Neural cell (in vitro differentiated cells): Measurements from ENCODE around the gene RNASE11.

Experiments
- EP300 ChIP-seq: fragments of 450-650 bp; conservative IDR thresholded peaks from 2 replicates; pipeline ENCODE4 v1.6.1; 2014; ENCODE audit warnings: antibody characterized with exemption, mild to moderate bottlenecking, moderate library complexity; ENCODE audit not compliant: poor library complexity, severe bottlenecking
- EZH2 ChIP-seq: fragments of 200-600, 300-800 bp; shearing (Covaris generic), sonication (generic); IDR thresholded peaks from 2 replicates; pipeline ENCODE4 v1.6.1; 2014; ENCODE audit warnings: antibody characterized with exemption, low read length, borderline replicate concordance, mild to moderate bottlenecking; ENCODE audit not compliant: insufficient read depth, poor library complexity, severe bottlenecking
- MXI1 ChIP-seq: fragments of 450-650 bp; conservative IDR thresholded peaks from 2 replicates; pipeline ENCODE4 v1.6.1; 2014; ENCODE audit warnings: antibody characterized with exemption, mild to moderate bottlenecking; ENCODE audit not compliant: poor library complexity, severe bottlenecking
- POLR2AphosphoS5 ChIP-seq: IDR thresholded peaks from 2 replicates; pipeline ENCODE4 v1.6.1; 2012
- RAD21 ChIP-seq: fragments of 450-650 bp; conservative IDR thresholded peaks from 2 replicates; pipeline ENCODE4 v1.6.1; 2014; ENCODE audit warnings: antibody characterized with exemption, mild to moderate bottlenecking, moderate library complexity
- REST ChIP-seq: IDR thresholded peaks from 2 replicates; pipeline ENCODE4 v1.6.1; 2012; ENCODE audit warnings: borderline replicate concordance
- SMC3 ChIP-seq: fragments of 450-650 bp; conservative IDR thresholded peaks from 2 replicates; pipeline ENCODE4 v1.6.1; 2014; ENCODE audit warnings: antibody characterized with exemption, mild to moderate bottlenecking, moderate library complexity; ENCODE audit not compliant: poor library complexity
- TAF1 ChIP-seq: IDR thresholded peaks from 2 replicates; pipeline ENCODE4 v1.6.1; 2012; ENCODE audit warnings: low read depth
- TF ChIP-seq, protein P1 (sequence below): fragments of 450-650 bp; IDR thresholded peaks from 2 replicates; pipeline ENCODE4 v1.5.1; 2014; ENCODE audit warnings: antibody characterized with exemption, mild to moderate bottlenecking, moderate library complexity; ENCODE audit not compliant: poor library complexity, severe bottlenecking

GRCh38 chr14:20620798-20621478, 33.1 kb upstream of the RNASE11 start:
- TF ChIP-seq, protein P1, sequence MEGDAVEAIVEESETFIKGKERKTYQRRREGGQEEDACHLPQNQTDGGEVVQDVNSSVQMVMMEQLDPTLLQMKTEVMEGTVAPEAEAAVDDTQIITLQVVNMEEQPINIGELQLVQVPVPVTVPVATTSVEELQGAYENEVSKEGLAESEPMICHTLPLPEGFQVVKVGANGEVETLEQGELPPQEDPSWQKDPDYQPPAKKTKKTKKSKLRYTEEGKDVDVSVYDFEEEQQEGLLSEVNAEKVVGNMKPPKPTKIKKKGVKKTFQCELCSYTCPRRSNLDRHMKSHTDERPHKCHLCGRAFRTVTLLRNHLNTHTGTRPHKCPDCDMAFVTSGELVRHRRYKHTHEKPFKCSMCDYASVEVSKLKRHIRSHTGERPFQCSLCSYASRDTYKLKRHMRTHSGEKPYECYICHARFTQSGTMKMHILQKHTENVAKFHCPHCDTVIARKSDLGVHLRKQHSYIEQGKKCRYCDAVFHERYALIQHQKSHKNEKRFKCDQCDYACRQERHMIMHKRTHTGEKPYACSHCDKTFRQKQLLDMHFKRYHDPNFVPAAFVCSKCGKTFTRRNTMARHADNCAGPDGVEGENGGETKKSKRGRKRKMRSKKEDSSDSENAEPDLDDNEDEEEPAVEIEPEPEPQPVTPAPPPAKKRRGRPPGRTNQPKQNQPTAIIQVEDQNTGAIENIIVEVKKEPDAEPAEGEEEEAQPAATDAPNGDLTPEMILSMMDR: no peak
- TF ChIP-seq TAF1 (no peak), POLR2AphosphoS5 (no peak), EZH2 (no peak), EP300 (no peak), RAD21 (no peak), REST (no peak), MXI1 (no peak), SMC3 (no peak)
